Measurements from ENCODE around the gene IFNA13. TPM values are rescaled to one million over a fixed set of nuclear protein-coding genes. Genes with fewer than 3 reads are reported as not detected.

IFNA13 gene
- not detected in 2 replicates for total RNA-seq

GRCh38 chr9:21367957-21368356 is at the start of gene IFNA13:
IFNA13 (minus strand) TSS chr9:21368057; CDS start chr9:21368010, 47 bp downstream.

GRCh38 chr9:21408817-21409216 is 41.0 kb upstream of the IFNA13 start, which contains the start of gene IFNA8:
IFNA8 (plus strand) TSS chr9:21409117; CDS start chr9:21409177, 60 bp downstream.

DNA sequence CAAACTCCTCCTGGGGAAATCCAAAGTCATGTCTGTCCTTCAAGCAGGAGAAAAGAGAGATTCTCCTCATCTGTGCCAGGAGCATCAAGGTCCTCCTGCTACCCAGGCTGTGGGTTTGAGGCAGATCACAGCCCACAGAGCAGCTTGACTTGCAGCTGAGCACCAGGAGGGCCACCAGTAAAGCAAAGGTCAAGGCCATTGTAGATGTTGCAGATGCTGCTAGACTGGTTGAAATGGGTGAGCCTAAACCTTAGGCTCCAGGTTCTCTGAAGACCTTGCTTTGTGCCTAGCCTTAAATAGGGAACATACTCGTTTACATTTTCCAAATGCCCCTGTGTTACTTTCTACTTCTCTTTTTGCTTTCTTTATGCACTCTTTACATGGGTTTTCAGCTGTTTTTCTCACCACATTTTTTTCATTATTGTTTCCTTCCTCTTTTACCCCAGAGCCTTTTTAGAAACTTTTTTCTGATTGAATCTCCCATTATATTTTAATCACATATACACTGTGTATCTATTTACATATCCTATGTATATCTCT is 17.3 kb upstream of the IFNA13 start, which contains the start of gene IFNA2:
Gene IFNA2 (minus strand): TSS at position 268 of the 540 bp plus-strand sequence. CDS start 69 bp downstream, at position 199.

GRCh38 chr9:21350787-21351186 is 17.1 kb downstream of the IFNA13 start, which contains the start of gene IFNA6:
IFNA6 (minus strand) TSS chr9:21350887; CDS start chr9:21350887, 0 bp downstream.

DNA sequence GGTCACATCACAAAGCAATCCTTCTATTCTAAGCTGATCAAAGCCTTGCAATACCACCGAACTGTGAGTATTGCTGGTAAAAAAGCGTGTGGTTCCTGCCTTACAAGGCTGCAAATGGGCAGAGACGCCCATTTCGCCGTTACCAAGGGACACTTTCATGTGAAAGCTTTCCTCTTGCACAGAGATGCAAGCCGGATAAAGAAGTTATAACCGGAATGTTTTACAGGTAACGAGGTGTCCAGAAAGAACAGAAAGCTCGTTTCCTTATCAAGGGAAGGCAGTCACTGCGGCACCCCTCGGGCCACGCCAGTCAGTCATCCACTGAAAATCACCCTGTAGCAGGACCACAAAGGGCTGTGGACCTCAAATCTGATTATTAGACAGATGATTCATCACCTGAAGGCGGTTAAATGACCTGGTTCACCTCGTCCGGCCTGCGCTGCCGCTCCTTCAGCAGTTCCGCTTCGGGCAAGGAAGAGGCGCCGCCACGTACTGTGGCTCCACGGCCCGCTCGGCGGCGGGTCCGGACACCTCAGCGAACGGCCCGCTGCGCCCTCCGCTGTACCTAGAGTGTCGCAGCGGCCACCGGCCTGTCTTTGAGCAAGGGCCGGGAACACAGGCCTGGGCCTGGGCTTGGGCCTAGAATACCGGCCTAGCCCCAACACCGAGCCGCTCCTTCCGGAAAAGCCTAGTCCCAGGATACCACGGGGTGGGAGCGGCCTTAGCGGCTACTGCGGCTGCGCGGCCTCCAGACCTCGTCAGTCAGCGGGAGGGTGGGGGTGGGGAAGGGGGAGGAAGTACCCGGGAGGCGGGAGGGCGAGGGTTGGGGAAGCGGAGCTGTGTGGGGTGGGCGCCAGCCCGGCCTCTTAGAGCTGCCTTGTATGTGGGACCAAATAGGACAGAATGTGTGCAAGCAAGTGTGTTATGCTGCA is 32.9 kb downstream of the IFNA13 start, which contains the start of gene KLHL9:
Gene KLHL9 (minus strand): TSS at position 704 of the 932 bp plus-strand sequence. CDS start 545 bp downstream, at position 159.

Other genes starting within 250 kb of the IFNA13 start
- gene IFNW1, start 226.2 kb downstream of the IFNA13 start, total RNA-seq = not detected in 2 replicates
- not detected in 2 replicates for gene IFNA21, start 201.4 kb downstream of the IFNA13 start, total RNA-seq
- not detected in 2 replicates for gene IFNA4, start 180.5 kb downstream of the IFNA13 start, total RNA-seq
- not detected in 2 replicates for gene IFNA7, start 165.9 kb downstream of the IFNA13 start, total RNA-seq
- not detected in 2 replicates for gene IFNA10, start 160.9 kb downstream of the IFNA13 start, total RNA-seq
- not detected in 2 replicates for gene IFNA16, start 150.7 kb downstream of the IFNA13 start, total RNA-seq
- not detected in 2 replicates for gene IFNA17, start 139.8 kb downstream of the IFNA13 start, total RNA-seq
- not detected in 2 replicates for gene IFNA14, start 128.1 kb downstream of the IFNA13 start, total RNA-seq
- 0.09 TPM in 1 of 2 replicates, not detected in the other for gene IFNA5, start 62.7 kb downstream of the IFNA13 start, total RNA-seq
- gene KLHL9, start 32.7 kb downstream of the IFNA13 start, total RNA-seq = 32.2 and 38.3 TPM in 2 replicates
- gene IFNA6, start 17.2 kb downstream of the IFNA13 start, total RNA-seq = not detected in 2 replicates
- gene IFNA2, start 17.3 kb upstream of the IFNA13 start, total RNA-seq = not detected in 2 replicates
- gene IFNA8, start 41.1 kb upstream of the IFNA13 start, total RNA-seq = not detected in 2 replicates
- not detected in 2 replicates for gene IFNA1, start 72.4 kb upstream of the IFNA13 start, total RNA-seq
- 0.99 and 2.1 TPM in 2 replicates for gene IFNE, start 114.3 kb upstream of the IFNA13 start, total RNA-seq

All from endothelial cell of coronary artery (primary cell).